GM12878 (cell line): ENCODE results near the gene ABRACL. TPM values are rescaled to one million over a fixed set of nuclear protein-coding genes. Genes with fewer than 3 reads are reported as not detected.

Source experiments
- ATAC-seq: fragments of 200-7000 bp; cut with Tn5 transposase; 3 replicates; pipeline ENCODE4 v1.9.1; 2020; ENCODE audit warnings: mild to moderate bottlenecking, moderate library complexity
- BruUV-seq: library from RNA; stranded (reverse); fragments of 400-500 nt; replicated peaks from 2 replicates; lab custom pipeline; 2021; lab: Mats Ljungman, UMichigan
- CTCF ChIA-PET: fragments of 300-600 bp; sonication (Branson Sonifier 250); formaldehyde crosslinking; extraction: SDS; loops from one replicate; lab custom pipeline; 2021; ENCODE audit warnings: inconsistent platforms; lab: Yijun Ruan, JAX
- POLR2A ChIA-PET: fragments of 350-600 bp; formaldehyde crosslinking; extraction: SDS; loops from one replicate; lab custom pipeline; 2021; ENCODE audit warnings: inconsistent platforms; lab: Charles Lee
- RAD21 ChIA-PET: fragments of 300-600 bp; sonication (Branson Sonifier 250); formaldehyde crosslinking; loops from one replicate; lab custom pipeline; 2023; ENCODE audit warnings: antibody characterized with exemption; ENCODE audit not compliant: unreplicated experiment; lab: Charles Lee
- SMC1A ChIA-PET: fragments of 300-600 bp; sonication (Branson Sonifier 250); formaldehyde crosslinking; loops from one replicate; lab custom pipeline; 2023; ENCODE audit not compliant: unreplicated experiment, uncharacterized antibody; lab: Charles Lee
- DNase-seq: peaks from one replicate; pipeline ENCODE4 v3.0.0-alpha.2; 2011; ENCODE audit warnings: low read depth, low spot score
- FAIRE-seq: peaks from 3 replicates; lab custom pipeline; 2011; peaks lifted over from hg19 to GRCh38; lab: Jason Lieb, UNC
- H2AFZ ChIP-seq: 2 replicates; pipeline ENCODE4 v1.6.0; 2011; ENCODE audit warnings: low read depth, low read length, control low read depth; ENCODE audit not compliant: control insufficient read depth
- H3K27ac ChIP-seq: 2 replicates; pipeline ENCODE4 v1.5.1; 2011; ENCODE audit warnings: control low read depth; ENCODE audit not compliant: control insufficient read depth, insufficient read depth
- H3K27me3 ChIP-seq, 2 experiments: replicated peaks in 1 of 2; 2 replicates each; pipeline versions ENCODE4 v1.6.0 to v1.6.1; 2011; ENCODE audit warnings: low read length in 1 of 2; ENCODE audit not compliant: control insufficient read depth in 2 of 2, insufficient read depth in 2 of 2
- H3K36me3 ChIP-seq, 2 experiments: 2 replicates each; pipeline ENCODE4 v1.5.1; 2011; ENCODE audit warnings: low read length in 1 of 2; ENCODE audit not compliant: control insufficient read depth in 2 of 2, insufficient read depth in 2 of 2
- H3K4me1 ChIP-seq: 2 replicates; pipeline ENCODE4 v1.6.1; 2011; ENCODE audit warnings: mild to moderate bottlenecking, low read length, moderate library complexity, mixed read lengths; ENCODE audit not compliant: control insufficient read depth, insufficient read depth
- H3K4me2 ChIP-seq: 2 replicates; pipeline ENCODE4 v1.6.0; 2011; ENCODE audit warnings: control low read depth; ENCODE audit not compliant: control insufficient read depth, insufficient read depth
- H3K4me3 ChIP-seq: fragments of 200-600 bp; sonication (generic); 2 replicates; pipeline ENCODE4 v1.5.1; 2016
- H3K79me2 ChIP-seq: 2 replicates; pipeline ENCODE4 v1.6.0; 2011; ENCODE audit warnings: low read length; ENCODE audit not compliant: control insufficient read depth, insufficient read depth
- H3K9ac ChIP-seq: 2 replicates; pipeline ENCODE4 v1.8.0; 2011; ENCODE audit warnings: low read length, control low read depth, mixed read lengths; ENCODE audit not compliant: control insufficient read depth, insufficient read depth
- H3K9me3 ChIP-seq: replicated peaks from 3 replicates; pipeline ENCODE4 v1.5.1; 2011; ENCODE audit warnings: mild to moderate bottlenecking, low read length; ENCODE audit not compliant: control insufficient read depth, insufficient read depth
- H4K20me1 ChIP-seq: 2 replicates; pipeline ENCODE4 v1.6.0; 2011; ENCODE audit not compliant: control insufficient read depth, insufficient read depth
- ASH2L ChIP-seq: fragments of 300-600, 200-600 bp; sonication (generic); IDR thresholded peaks from 2 replicates; pipeline ENCODE4 v1.6.1; 2017; ENCODE audit warnings: low read depth, mild to moderate bottlenecking, borderline replicate concordance
- CBFB ChIP-seq: IDR thresholded peaks from 2 replicates; pipeline ENCODE4 v1.6.1; 2016; ENCODE audit warnings: antibody characterized with exemption, low read depth
- CHD2 ChIP-seq: IDR thresholded peaks from 2 replicates; pipeline ENCODE4 v1.6.1; 2011; ENCODE audit warnings: low read depth, low read length, improper control_type of control experiment, borderline replicate concordance
- IRF4 ChIP-seq: IDR thresholded peaks from 2 replicates; pipeline ENCODE4 v1.6.1; 2011; ENCODE audit warnings: low read depth, low read length
- NRF1 ChIP-seq: conservative IDR thresholded peaks from 2 replicates; pipeline ENCODE4 v1.6.1; 2011; ENCODE audit warnings: mild to moderate bottlenecking, low read depth, low read length, improper control_type of control experiment
- RAD51 ChIP-seq: fragments of 450-650 bp; IDR thresholded peaks from 2 replicates; pipeline ENCODE4 v1.6.1; 2016; ENCODE audit warnings: moderate library complexity, mild to moderate bottlenecking, inconsistent platforms
- REST ChIP-seq: IDR thresholded peaks from 2 replicates; pipeline ENCODE4 v1.6.1; 2012; ENCODE audit warnings: mild to moderate bottlenecking, low read depth, low read length
- ZNF687 ChIP-seq: fragments of 450-650 bp; IDR thresholded peaks from 2 replicates; pipeline ENCODE4 v1.6.1; 2017; ENCODE audit warnings: mild to moderate bottlenecking, moderate library complexity
- WGBS: methylation state at CpG from one replicate; pipeline ENCODE4 v1.1.6; 2016; ENCODE audit warnings: low lambda C conversion rate; ENCODE audit not compliant: insufficient replicate concordance, insufficient coverage; ENCODE audit errors: missing lambda C conversion rate; 5-methylcytosine and 5-hydroxymethylcytosine counted together
- in situ Hi-C: fragments of 300-500 bp; cut with MboI; formaldehyde crosslinking; loops from 9 replicates; pipeline ENCODE4 v1.14.3; 2018; ENCODE audit warnings: mixed read lengths
- intact Hi-C: fragments of 100-400 bp; cut with micrococcal nuclease; formaldehyde crosslinking; loops from one replicate; pipeline ENCODE4 v1.14.2; 2022; ENCODE audit not compliant: unreplicated experiment
- polyA plus RNA-seq, 11 experiments: library from polyadenylated mRNA; depleted of rRNA in 4 of 11; unstranded in 6 of 11; stranded (reverse) in 5 of 11; fragments of >200 nt; fragmentation: Nextera tagmentation in 4 of 11; fragmentation: Illumina TruSeq in 1 of 11; extraction: Ambion mirVana in 4 of 11; extraction: Trizol in 1 of 11; gene quantifications; 1 replicate in 1 of 11; 2 replicates in 10 of 11; pipeline versions ENCODE4 v1.2.1 to v1.2.3, GENCODE V29; 2011 to 2016; ENCODE audit warnings: inconsistent platforms in 2 of 11, missing spikeins in 2 of 11, low read depth in 1 of 11
- total RNA-seq, 4 experiments: library from RNA; depleted of rRNA in 3 of 4; stranded (reverse); fragments of >200 nt in 3 of 4; fragmentation: Illumina TruSeq in 1 of 4; extraction: Trizol in 1 of 4; gene quantifications; 2 replicates each; pipeline versions ENCODE4 v1.2.1 to v1.2.3, GENCODE V29; 2013 to 2021

ABRACL gene
- total and polyA plus RNA-seq, 10 of the 15 experiments (the other 5 are each of a cell fraction or from before 2014, with no cell fraction given): 111 to 647 (median 192) TPM

- Histone ChIP-seq H3K27me3 (no peaks in the 10 kb centered on the region), H3K4me3 (peak overlapping the region; percentile 93), H4K20me1 (no peaks in the 10 kb centered on the region), H3K9ac (peak overlapping the region; percentile 98), H3K4me2 (peak overlapping the region; percentile 97), H3K27ac (peak overlapping the region; percentile 88), H2AFZ (peak overlapping the region; percentile 96), H3K9me3 (no peaks in the 10 kb centered on the region), H3K4me1 (peaks cover 6% of the 10 kb centered on the region), H3K79me2 (peaks cover 51% of the 10 kb centered on the region), H3K36me3 (peaks cover 0 to 2% of the 10 kb centered on the region in 2 experiments; a peak in 1 of 4 replicates)
- ChIA-PET SMC1A (interaction anchor here (1.4 to 1.6 kb wide), 2 partner anchors 71 to 347 kb away, joined by 3 to 5 read pairs; no protein-coding TSS in a partner anchor), POLR2A (interaction anchor here (1.2 kb wide), 2 partner anchors 12 to 254 kb away, joined by 3 read pairs; partner anchors contain the start of gene CCDC28A), RAD21 (interaction anchor here (1.0 to 1.1 kb wide), 2 partner anchors 12 to 43 kb away, joined by 4 to 8 read pairs; no protein-coding TSS in a partner anchor), CTCF (interaction anchor here (1.0 to 1.5 kb wide), 2 partner anchors 40 to 70 kb away, joined by 3 to 8 read pairs; partner anchors contain the start of gene REPS1)
- 2% methylated on average over 14 of the region's 14 CpGs for WGBS
- TSS peak; percentile 90 for BruUV-seq
- DNase-seq (no peak), ATAC-seq (peak; percentile 1), FAIRE-seq (no peak)
- intact Hi-C loops (loop anchor here (2.0 kb wide), 1 partner anchor 39 kb away; the partner anchor contains the start of gene REPS1), in situ Hi-C loops (no loop called here)
- TF ChIP-seq RAD51 (0 out of 2 replicates have a peak, but pooled peaks have one; percentile 4), IRF4 (no peak), ASH2L (no peak), CHD2 (0 out of 2 replicates have a peak, but pooled peaks have one; percentile 13), REST (0 out of 2 replicates have a peak, but pooled peaks have one; percentile 8), CBFB (0 out of 2 replicates have a peak, but pooled peaks have one; percentile 27), NRF1 (no peak), ZNF687 (peak; percentile 36; the same call in 1 of the 2 replicates)
Measured at GRCh38 chr6:139028215-139028657, 309 bp upstream of the ABRACL start.
